Measurements from ENCODE around the gene TUBG1. TPM values are rescaled to one million over a fixed set of nuclear protein-coding genes. Genes with fewer than 3 reads are reported as not detected.

TUBG1 gene
- total RNA-seq, 1 experiment from 2014 or later = 140 TPM

DNA sequence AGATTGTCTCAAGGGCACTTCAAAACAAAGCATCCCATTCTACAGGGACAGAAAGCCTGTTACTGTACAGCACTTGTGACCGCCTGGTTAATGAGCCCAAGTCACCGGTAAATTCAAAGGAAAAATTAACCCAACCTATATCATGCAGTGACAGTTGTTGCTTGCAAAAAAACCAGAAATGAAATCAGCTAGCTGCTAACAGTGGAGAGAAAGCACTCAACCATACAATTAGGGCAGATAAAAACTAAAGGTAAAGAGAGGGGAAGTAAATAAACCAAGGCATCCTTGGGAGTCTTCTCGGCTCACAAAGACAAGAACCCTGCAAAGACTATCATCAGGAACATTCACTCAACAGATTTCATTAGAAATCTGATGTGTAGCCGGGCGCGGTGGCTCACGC, 6.2 kb upstream of the TUBG1 start (continued):
- TF ChIP-seq ETV6 (CRISPR knock-in tag; IDR thresholded peaks at IDR 0.05) = no peak
- no peak for TF ChIP-seq FOXP1 (CRISPR knock-in tag; IDR thresholded peaks at IDR 0.05; ENCODE audit: borderline replicate concordance)

DNA sequence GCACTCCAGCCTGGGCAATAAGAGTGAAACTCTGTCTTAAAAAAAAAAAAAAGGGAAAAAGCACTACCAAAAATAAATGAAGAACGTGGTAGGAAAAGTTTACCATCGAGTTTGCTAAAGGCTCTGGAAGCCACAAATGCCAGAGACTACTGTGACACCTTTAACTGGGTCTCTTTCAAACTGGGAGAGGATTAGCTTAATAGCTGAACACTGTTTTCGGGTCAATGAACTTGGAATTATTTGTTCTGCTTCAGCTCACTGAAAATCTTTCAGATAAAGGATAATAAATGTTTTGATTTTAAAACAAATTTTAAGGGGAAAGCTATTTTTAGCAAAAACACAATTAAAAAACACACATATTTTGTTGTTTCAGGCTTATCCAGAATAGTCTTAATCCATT, 1.7 kb upstream of the TUBG1 start:
- peaks cover 20% of the 10 kb centered on the region for H3K36me3 Mint-ChIP-seq
- ChIA-PET POLR2A (no interaction called here), CTCF (interaction anchor here (1.1 to 3.5 kb wide), 7 partner anchors 11 to 216 kb away, joined by 3 to 55 read pairs (median 17); partner anchors contain the start of genes BECN1, CCR10, PSMC3IP and TUBG2)
- TF ChIP-seq MYBL2 (CRISPR knock-in tag; IDR thresholded peaks at IDR 0.05) (no peak), IRF2 (CRISPR knock-in tag; IDR thresholded peaks at IDR 0.05; ENCODE audit: borderline replicate concordance, low read depth) (no peak), TP53 (CRISPR knock-in tag; IDR thresholded peaks at IDR 0.05) (no peak), KAT7 (CRISPR knock-in tag; IDR thresholded peaks at IDR 0.05; ENCODE audit: borderline replicate concordance) (no peak), ZNF121 (CRISPR knock-in tag; IDR thresholded peaks at IDR 0.05) (no peak), JUN (CRISPR knock-in tag; IDR thresholded peaks at IDR 0.05) (no peak), SMAD3 (CRISPR knock-in tag; IDR thresholded peaks at IDR 0.05; ENCODE audit: borderline replicate concordance) (no peak), ZNF396 (CRISPR knock-in tag; IDR thresholded peaks at IDR 0.05; ENCODE audit: borderline replicate concordance) (no peak), NFE2L1 (CRISPR knock-in tag; IDR thresholded peaks at IDR 0.05) (no peak), ATF1 (CRISPR knock-in tag; IDR thresholded peaks at IDR 0.05) (no peak), CREB1 (CRISPR knock-in tag; IDR thresholded peaks at IDR 0.05) (no peak), OVOL2 (CRISPR knock-in tag; IDR thresholded peaks at IDR 0.05; ENCODE audit: borderline replicate concordance) (no peak), EMX1 (CRISPR knock-in tag; IDR thresholded peaks at IDR 0.05) (no peak), ZNF263 (CRISPR knock-in tag; IDR thresholded peaks at IDR 0.05; ENCODE audit: low read depth) (no peak), RELA (CRISPR knock-in tag; IDR thresholded peaks at IDR 0.05; ENCODE audit: borderline replicate concordance) (no peak)
- TF ChIP-seq, protein P1, sequence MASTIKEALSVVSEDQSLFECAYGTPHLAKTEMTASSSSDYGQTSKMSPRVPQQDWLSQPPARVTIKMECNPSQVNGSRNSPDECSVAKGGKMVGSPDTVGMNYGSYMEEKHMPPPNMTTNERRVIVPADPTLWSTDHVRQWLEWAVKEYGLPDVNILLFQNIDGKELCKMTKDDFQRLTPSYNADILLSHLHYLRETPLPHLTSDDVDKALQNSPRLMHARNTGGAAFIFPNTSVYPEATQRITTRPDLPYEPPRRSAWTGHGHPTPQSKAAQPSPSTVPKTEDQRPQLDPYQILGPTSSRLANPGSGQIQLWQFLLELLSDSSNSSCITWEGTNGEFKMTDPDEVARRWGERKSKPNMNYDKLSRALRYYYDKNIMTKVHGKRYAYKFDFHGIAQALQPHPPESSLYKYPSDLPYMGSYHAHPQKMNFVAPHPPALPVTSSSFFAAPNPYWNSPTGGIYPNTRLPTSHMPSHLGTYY (CRISPR knock-in tag; IDR thresholded peaks at IDR 0.05) = no peak
- TF ChIP-seq, protein P2, sequence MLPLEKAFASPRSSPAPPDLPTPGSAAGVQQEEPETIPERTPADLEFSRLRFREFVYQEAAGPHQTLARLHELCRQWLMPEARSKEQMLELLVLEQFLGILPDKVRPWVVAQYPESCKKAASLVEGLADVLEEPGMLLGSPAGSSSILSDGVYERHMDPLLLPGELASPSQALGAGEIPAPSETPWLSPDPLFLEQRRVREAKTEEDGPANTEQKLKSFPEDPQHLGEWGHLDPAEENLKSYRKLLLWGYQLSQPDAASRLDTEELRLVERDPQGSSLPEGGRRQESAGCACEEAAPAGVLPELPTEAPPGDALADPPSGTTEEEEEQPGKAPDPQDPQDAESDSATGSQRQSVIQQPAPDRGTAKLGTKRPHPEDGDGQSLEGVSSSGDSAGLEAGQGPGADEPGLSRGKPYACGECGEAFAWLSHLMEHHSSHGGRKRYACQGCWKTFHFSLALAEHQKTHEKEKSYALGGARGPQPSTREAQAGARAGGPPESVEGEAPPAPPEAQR (CRISPR knock-in tag; IDR thresholded peaks at IDR 0.05) = no peak
- TF ChIP-seq, protein P3, sequence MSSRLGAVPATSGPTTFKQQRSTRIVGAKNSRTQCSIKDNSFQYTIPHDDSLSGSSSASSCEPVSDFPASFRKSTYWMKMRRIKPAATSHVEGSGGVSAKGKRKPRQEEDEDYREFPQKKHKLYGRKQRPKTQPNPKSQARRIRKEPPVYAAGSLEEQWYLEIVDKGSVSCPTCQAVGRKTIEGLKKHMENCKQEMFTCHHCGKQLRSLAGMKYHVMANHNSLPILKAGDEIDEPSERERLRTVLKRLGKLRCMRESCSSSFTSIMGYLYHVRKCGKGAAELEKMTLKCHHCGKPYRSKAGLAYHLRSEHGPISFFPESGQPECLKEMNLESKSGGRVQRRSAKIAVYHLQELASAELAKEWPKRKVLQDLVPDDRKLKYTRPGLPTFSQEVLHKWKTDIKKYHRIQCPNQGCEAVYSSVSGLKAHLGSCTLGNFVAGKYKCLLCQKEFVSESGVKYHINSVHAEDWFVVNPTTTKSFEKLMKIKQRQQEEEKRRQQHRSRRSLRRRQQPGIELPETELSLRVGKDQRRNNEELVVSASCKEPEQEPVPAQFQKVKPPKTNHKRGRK (CRISPR knock-in tag; IDR thresholded peaks at IDR 0.05; ENCODE audit: borderline replicate concordance) = no peak
- TF ChIP-seq, protein P4, sequence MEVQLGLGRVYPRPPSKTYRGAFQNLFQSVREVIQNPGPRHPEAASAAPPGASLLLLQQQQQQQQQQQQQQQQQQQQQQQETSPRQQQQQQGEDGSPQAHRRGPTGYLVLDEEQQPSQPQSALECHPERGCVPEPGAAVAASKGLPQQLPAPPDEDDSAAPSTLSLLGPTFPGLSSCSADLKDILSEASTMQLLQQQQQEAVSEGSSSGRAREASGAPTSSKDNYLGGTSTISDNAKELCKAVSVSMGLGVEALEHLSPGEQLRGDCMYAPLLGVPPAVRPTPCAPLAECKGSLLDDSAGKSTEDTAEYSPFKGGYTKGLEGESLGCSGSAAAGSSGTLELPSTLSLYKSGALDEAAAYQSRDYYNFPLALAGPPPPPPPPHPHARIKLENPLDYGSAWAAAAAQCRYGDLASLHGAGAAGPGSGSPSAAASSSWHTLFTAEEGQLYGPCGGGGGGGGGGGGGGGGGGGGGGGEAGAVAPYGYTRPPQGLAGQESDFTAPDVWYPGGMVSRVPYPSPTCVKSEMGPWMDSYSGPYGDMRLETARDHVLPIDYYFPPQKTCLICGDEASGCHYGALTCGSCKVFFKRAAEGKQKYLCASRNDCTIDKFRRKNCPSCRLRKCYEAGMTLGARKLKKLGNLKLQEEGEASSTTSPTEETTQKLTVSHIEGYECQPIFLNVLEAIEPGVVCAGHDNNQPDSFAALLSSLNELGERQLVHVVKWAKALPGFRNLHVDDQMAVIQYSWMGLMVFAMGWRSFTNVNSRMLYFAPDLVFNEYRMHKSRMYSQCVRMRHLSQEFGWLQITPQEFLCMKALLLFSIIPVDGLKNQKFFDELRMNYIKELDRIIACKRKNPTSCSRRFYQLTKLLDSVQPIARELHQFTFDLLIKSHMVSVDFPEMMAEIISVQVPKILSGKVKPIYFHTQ (CRISPR knock-in tag; IDR thresholded peaks at IDR 0.05) = no peak
- DNase-seq (ENCODE audit: low spot score) (no peak), ATAC-seq (no peak)
- H3K4me1 Mint-ChIP-seq = peaks cover 17% of the 10 kb centered on the region
- H3K27ac Mint-ChIP-seq = no peak overlapping the region
- H3K27me3 Mint-ChIP-seq (ENCODE audit: low read depth) = no peaks in the 10 kb centered on the region
- H3K4me3 Mint-ChIP-seq = peak overlapping the region; percentile 100
- H3K9me3 Mint-ChIP-seq = no peaks in the 10 kb centered on the region

Data from WTC11 (cell line).